Sigmoid colon (tissue), 7 donors: Measurements from ENCODE around the gene PXN. TPM values are rescaled to one million over a fixed set of nuclear protein-coding genes. Genes with fewer than 3 reads are reported as not detected.
A peak's percentile ranks its signal among the peaks of the same experiment; 100 is the strongest.

ENCODE experiments used
- DNase-seq: peaks from one replicate; pipeline ENCODE4 v3.0.0-alpha.2; 2019
- H3K27ac ChIP-seq, 4 donors: fragments of 200-600 bp; sonication (generic); one replicate each; pipeline ENCODE4 v1.5.1; 2016 to 2019; ENCODE audit warnings: mild to moderate bottlenecking in 1 of 4
- H3K27me3 ChIP-seq, 3 donors: fragments of 200-600 bp; sonication (generic); one replicate each; pipeline ENCODE4 v1.5.1; 2019; ENCODE audit warnings: mild to moderate bottlenecking in 1 of 3
- H3K36me3 ChIP-seq, 4 donors: fragments of 200-600 bp; sonication (generic); one replicate each; pipeline ENCODE4 v1.5.1; 2016 to 2019
- H3K4me1 ChIP-seq, 4 donors: fragments of 200-600 bp; sonication (generic); one replicate each; pipeline ENCODE4 v1.5.1; 2017 to 2019
- H3K4me3 ChIP-seq, 4 donors: fragments of 200-600 bp; sonication (generic); one replicate each; pipeline ENCODE4 v1.5.1; 2017 to 2019; ENCODE audit warnings: mild to moderate bottlenecking in 2 of 4, moderate library complexity in 1 of 4
- H3K9me3 ChIP-seq, 4 donors: fragments of 200-600 bp in 3 of 4; sonication (generic) in 3 of 4; one replicate each; pipeline versions ENCODE4 v1.5.1 to v1.6.1; 2013 to 2019
- CTCF ChIP-seq, 4 experiments: fragments of 450-650 bp in 3 of 4; fragments of 200-600 bp in 1 of 4; IDR thresholded peaks; one replicate each; pipeline ENCODE4 v1.5.1; 2016 to 2019; ENCODE audit warnings: antibody characterized with exemption in 4 of 4, mild to moderate bottlenecking in 3 of 4, moderate library complexity in 2 of 4
- EP300 ChIP-seq, 4 donors: sonication (generic); formaldehyde crosslinking; IDR thresholded peaks; one replicate each; pipeline ENCODE4 v1.6.1; 2017; ENCODE audit warnings: antibody characterized with exemption in 4 of 4
- POLR2A ChIP-seq, 2 donors: fragments of 450-650 bp; IDR thresholded peaks; one replicate each; pipeline ENCODE4 v1.6.1; 2016; ENCODE audit warnings: antibody characterized with exemption in 2 of 2, mild to moderate bottlenecking in 2 of 2, moderate library complexity in 2 of 2
- POLR2AphosphoS5 ChIP-seq, 4 donors: sonication (generic); formaldehyde crosslinking; IDR thresholded peaks; one replicate each; pipeline ENCODE4 v1.6.1; 2017; ENCODE audit warnings: antibody characterized with exemption in 4 of 4
- WGBS, 2 donors: extraction: QIAGEN DNeasy Blood & Tissue Kit; methylation state at CpG; one replicate each; pipeline ENCODE4 v1.1.7; 2013; 5-methylcytosine and 5-hydroxymethylcytosine counted together
- intact Hi-C: fragments of 100-400 bp; cut with DNase I; formaldehyde crosslinking; loops from one replicate; pipeline ENCODE4 v1.15.1; 2023
- polyA plus RNA-seq, 3 donors: library from polyadenylated mRNA; stranded (reverse); fragments of 200-250 nt; gene quantifications; one replicate each; pipeline ENCODE4 v1.2.3, GENCODE V29; 2013
- total RNA-seq, 4 donors: library from RNA; depleted of rRNA; stranded (reverse); fragments of >200 nt; gene quantifications; one replicate each; pipeline ENCODE4 v1.1.0, GENCODE V29; 2016
- donor health status: healthy with polysubstance abuse.
- donor health status: Bipolar disorder and iron deficiency.
- donor health status: healthy.

PXN gene
- total and polyA plus RNA-seq, 7 donors = 41.0 to 127 (median 79.3) TPM

- Histone ChIP-seq H3K9me3 (no peaks in the 10 kb centered on the region), H3K4me1 (peaks cover 0 to 6% (median 0%) of the 10 kb centered on the region in 4 donors), H3K27me3 (no peaks in the 10 kb centered on the region), H3K4me3 (no peak overlapping the region), H3K36me3 (peaks cover 5 to 26% (median 15%) of the 10 kb centered on the region in 4 donors), H3K27ac (no peak overlapping the region)
- TF ChIP-seq POLR2AphosphoS5 (IDR thresholded peaks at IDR 0.05) (no peak), EP300 (IDR thresholded peaks at IDR 0.05) (no peak), CTCF (IDR thresholded peaks at IDR 0.05) (no peak)
- 95 to 96% methylated on average over 10 of the region's 10 CpGs for WGBS, 2 donors
- intact Hi-C loops = no loop called here
- DNase-seq = no peak
Measured at GRCh38 chr12:120206228-120206627, 59.3 kb downstream of the PXN start.

- peaks cover 0 to 20% (median 14%) of the 10 kb centered on the region in 4 donors for H3K4me1 ChIP-seq
- WGBS, 2 donors = 94 to 96% methylated on average over 7 of the region's 7 CpGs
- H3K9me3 ChIP-seq = no peaks in the 10 kb centered on the region
- peaks cover 0 to 14% (median under 1%) of the 10 kb centered on the region in 4 donors for H3K36me3 ChIP-seq
- H3K27ac ChIP-seq = no peak overlapping the region
- intact Hi-C loops = loop anchor here (5.0 kb wide), 1 partner anchor 87 kb away; the partner anchor contains the start of gene RAB35
- no peak for TF ChIP-seq CTCF (IDR thresholded peaks at IDR 0.05)
- TF ChIP-seq POLR2AphosphoS5 (IDR thresholded peaks at IDR 0.05) = no peak
- H3K27me3 ChIP-seq = no peaks in the 10 kb centered on the region
- no peak overlapping the region for H3K4me3 ChIP-seq
- DNase-seq = no peak
Measured at GRCh38 chr12:120204171-120204570, 61.4 kb downstream of the PXN start.

- no peak for TF ChIP-seq POLR2A (IDR thresholded peaks at IDR 0.05)
- no peaks in the 10 kb centered on the region for H3K9me3 ChIP-seq
- DNase-seq = no peak
- H3K27me3 ChIP-seq = no peaks in the 10 kb centered on the region
- H3K4me3 ChIP-seq = peak overlapping the region; percentile 76 to 98 (median 84)
- 1 to 3% methylated on average over 16 of the region's 16 CpGs for WGBS, 2 donors
- peaks cover 0 to 30% (median 23%) of the 10 kb centered on the region in 4 donors for H3K4me1 ChIP-seq
- H3K36me3 ChIP-seq = peaks cover 24 to 40% (median 31%) of the 10 kb centered on the region in 4 donors
- peak overlapping the region; percentile 85 to 95 (median 86) for H3K27ac ChIP-seq
- intact Hi-C loops = loop anchor here (2.0 to 5.0 kb wide), 2 partner anchors 64 to 83 kb away; partner anchors contain the start of genes PXN and RAB35
Measured at GRCh38 chr12:120200364-120200800, 65.1 kb downstream of the PXN start.

- DNase-seq = peak; percentile 85
- intact Hi-C loops = loop anchor here (2.0 to 5.0 kb wide), 2 partner anchors 65 to 82 kb away; partner anchors contain the start of genes PXN and RAB35
- Histone ChIP-seq H3K9me3 (no peaks in the 10 kb centered on the region), H3K4me1 (peaks cover 0 to 36% (median 30%) of the 10 kb centered on the region in 4 donors), H3K27ac (peak overlapping the region; percentile 85 to 95 (median 86)), H3K27me3 (no peaks in the 10 kb centered on the region), H3K36me3 (peaks cover 24 to 40% (median 31%) of the 10 kb centered on the region in 4 donors), H3K4me3 (peak overlapping the region; percentile 76 to 98 (median 84))
- peak in 1 of 4 donors; percentile 9 for TF ChIP-seq EP300 (IDR thresholded peaks at IDR 0.05)
- TF ChIP-seq POLR2A (IDR thresholded peaks at IDR 0.05) = no peak
- peak; percentile 58 to 77 (median 66) for TF ChIP-seq POLR2AphosphoS5 (IDR thresholded peaks at IDR 0.05)
- 5 to 22% methylated on average over 12 of the region's 12 CpGs for WGBS, 2 donors
Measured at GRCh38 chr12:120199595-120200306, 65.8 kb downstream of the PXN start.

GRCh38 chr12:120199025-120199424 lies 66.5 kb downstream of the PXN start:
- H3K27ac ChIP-seq = peak overlapping the region in 3 of 4 donors; percentile 85 to 95 (median 88)
- H3K4me3 ChIP-seq = peak overlapping the region in 3 of 4 donors; percentile 6 to 98 (median 82)

More at GRCh38 chr12:120199025-120199424, 66.5 kb downstream of the PXN start:
- Histone ChIP-seq H3K36me3 (peaks cover 24 to 40% (median 31%) of the 10 kb centered on the region in 4 donors), H3K27me3 (no peaks in the 10 kb centered on the region), H3K4me1 (peaks cover 0 to 37% (median 32%) of the 10 kb centered on the region in 4 donors), H3K9me3 (no peaks in the 10 kb centered on the region)
- no peak for TF ChIP-seq EP300 (IDR thresholded peaks at IDR 0.05)
- TF ChIP-seq POLR2A (IDR thresholded peaks at IDR 0.05) = no peak
- no peak for TF ChIP-seq POLR2AphosphoS5 (IDR thresholded peaks at IDR 0.05)
- no peak for TF ChIP-seq CTCF (IDR thresholded peaks at IDR 0.05)
- intact Hi-C loops = no loop called here
- 49 to 73% methylated on average over 7 of the region's 7 CpGs for WGBS, 2 donors
- DNase-seq = no peak
